ENCODE measurements around the gene FAR2.
"Not testable (repeated sequence)": the region's sequence is repeated elsewhere in the genome, so short reads cannot be mapped to it uniquely, and the experiment has no call there.

FAR2 gene

DNA sequence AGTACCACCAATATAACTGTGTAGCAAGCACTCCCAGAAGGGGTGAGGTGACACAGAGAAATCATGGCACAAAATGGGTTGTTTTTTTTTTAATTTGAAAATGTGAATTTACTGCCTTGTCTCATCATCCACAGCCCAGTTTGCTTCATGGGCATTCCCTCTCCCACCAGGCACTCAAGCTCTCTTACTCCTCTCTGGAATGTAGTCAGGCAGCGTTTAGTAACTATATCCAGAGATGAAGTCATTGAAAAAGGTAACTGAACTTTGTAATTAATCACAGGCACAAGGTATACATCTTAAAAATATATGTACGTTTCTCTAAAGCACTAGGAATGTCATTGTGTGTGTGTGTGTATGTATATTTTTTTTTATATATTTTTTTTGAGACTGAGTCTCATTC, 91.4 kb downstream of the FAR2 start:
- no peak for DNase-seq

GRCh38 chr12:29241821-29242591, 92.9 kb downstream of the FAR2 start:
- DNase-seq, result no peak

DNA sequence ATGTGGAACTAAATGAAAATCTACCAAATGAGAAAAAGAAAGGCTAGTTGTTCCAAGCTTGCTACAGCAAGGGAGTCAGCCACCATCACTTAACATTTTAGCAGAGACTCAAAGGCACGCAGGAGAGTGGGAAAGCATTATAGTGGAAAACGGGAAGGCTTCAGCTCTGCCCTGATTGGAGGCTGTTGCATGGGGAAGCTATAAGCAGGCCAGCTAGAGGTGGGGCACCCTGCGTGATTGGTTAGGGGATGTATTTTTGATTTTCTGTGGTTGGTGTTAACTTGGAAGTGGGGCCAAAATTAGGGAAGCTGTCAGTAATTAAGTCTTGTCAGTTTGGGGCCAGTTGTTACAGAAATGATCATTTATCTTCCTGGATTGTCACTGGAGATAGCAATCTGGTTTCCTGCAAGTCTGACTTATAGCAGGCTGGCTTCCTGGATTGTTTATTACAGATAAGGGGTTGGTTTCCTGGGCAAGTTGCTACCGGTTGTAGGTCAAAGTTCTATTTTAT, 93.9 kb downstream of the FAR2 start:
- no peak for DNase-seq

- no peak for DNase-seq
Measured at GRCh38 chr12:29244159-29244765, 95.2 kb downstream of the FAR2 start.

DNA sequence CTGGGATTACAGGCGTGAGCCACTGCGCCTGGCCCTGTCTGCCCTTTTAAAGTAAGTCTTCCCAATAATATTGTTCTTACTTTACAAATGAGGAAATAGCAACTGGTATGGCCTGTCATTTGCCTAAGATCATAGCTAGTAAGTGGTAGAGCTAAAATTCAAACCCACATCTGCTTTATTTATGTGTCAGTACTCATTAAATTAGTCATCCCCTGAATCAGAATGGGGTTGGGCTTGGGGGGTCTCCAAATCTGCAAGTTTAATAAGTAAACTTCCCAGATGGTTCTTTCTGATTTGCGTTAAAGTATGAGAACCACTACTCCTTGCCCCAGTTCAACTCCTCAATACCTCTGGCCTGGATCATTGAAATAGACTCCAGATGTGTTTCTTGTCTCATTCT, 96.2 kb downstream of the FAR2 start:
- no peak for DNase-seq

- DNase-seq, result no peak
Measured at GRCh38 chr12:29249930-29250329, 100.9 kb downstream of the FAR2 start.

- DNase-seq, result no peak
Measured at GRCh38 chr12:29253906-29254625, 105.0 kb downstream of the FAR2 start.

GRCh38 chr12:29255042-29255441, 106.0 kb downstream of the FAR2 start:
- DNase-seq, result no peak

DNA sequence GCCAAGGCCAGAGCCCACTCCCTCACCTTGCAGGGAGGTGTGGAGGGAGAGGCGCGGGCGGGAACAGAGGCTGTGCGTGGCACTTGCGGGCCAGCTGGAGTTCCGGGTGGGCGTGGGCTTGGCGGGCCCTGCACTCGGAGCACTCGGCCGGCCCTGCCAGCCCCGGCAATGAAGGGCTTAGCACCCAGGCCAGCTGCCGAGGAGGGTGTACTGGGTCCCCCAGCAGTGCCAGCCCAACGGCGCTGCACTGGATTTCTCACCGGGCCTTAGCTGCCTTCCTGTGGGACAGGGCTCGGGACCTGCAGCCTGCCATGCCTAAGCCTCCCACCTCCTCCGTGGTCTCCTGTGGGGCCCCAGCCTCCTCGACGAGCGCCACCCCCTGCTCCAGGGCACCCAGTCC, 107.5 kb downstream of the FAR2 start:
- DNase-seq, result no peak

- DNase-seq, result not testable (repeated sequence)
Measured at GRCh38 chr12:29257687-29258086, 108.6 kb downstream of the FAR2 start.

DNA sequence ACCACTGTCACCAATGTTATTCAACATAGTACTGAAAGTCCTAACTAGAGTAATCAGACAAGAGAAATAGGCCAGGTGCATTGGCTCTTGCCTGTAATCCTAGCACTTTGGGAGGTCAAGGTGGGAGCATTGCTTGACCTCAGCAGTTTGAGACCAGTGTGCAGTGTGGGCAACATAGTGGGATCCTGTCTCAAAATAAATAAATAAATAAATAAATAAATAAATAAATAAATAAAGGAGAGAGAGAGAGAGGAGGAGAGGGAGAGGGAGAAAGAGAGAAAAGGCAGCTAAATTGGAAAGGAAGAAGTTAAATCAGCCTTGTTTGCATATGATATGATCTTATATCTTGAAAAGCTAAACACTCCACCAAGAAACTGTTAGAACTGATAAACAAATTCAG, 115.3 kb downstream of the FAR2 start:
- DNase-seq, result no peak

DNA sequence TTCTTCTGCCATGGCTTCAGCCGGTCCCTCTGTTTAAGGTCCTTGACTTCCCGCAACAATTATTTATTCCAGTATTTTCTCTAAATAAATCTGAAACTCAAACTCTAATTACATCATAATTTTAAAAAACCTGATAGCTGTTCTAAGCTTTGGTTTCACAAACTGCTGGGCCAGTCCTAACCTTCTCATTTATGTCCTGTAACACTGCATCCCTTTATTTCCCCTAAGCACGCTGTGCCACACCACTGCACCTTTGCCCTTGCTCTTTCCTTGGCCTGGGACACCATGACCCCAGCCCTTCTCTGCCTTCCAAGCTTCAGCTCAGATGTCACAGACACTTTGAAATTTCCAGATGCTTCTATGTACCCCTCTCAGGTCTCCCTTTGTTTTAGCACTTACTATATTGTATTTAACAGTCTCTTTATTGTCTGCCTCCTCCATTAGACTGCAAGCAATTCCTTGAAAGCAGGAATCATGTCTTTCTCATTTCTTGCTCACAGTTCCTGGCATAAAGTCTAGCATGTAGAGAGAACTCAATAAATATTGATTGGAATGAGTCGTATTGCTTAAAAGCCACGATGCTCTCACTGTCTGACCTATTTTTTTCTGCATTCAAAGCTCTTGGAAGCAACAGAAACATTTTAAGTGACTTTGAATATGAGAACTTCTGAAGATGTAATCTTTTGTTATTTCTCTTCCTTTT, 120.8 kb downstream of the FAR2 start:
- DNase-seq, result no peak

DNA sequence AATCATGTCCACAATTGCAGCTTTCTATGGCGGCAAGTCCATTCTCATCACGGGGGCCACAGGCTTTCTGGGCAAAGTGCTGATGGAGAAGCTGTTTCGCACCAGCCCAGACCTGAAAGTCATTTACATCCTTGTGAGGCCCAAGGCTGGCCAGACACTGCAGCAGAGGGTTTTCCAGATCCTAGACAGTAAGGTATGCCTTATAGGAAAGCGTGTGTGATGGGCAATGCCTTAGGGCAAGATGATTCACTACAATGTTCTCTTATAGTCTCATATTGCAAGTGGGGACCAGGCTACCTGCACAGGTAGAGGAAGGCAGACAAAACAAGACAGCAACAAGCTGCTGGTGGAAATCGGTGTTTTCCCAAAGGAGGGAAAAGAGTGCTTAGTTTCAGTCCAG, 121.4 kb downstream of the FAR2 start:
- no peak for DNase-seq

- DNase-seq, result no peak
Measured at GRCh38 chr12:29273178-29273843, 124.2 kb downstream of the FAR2 start.

DNA sequence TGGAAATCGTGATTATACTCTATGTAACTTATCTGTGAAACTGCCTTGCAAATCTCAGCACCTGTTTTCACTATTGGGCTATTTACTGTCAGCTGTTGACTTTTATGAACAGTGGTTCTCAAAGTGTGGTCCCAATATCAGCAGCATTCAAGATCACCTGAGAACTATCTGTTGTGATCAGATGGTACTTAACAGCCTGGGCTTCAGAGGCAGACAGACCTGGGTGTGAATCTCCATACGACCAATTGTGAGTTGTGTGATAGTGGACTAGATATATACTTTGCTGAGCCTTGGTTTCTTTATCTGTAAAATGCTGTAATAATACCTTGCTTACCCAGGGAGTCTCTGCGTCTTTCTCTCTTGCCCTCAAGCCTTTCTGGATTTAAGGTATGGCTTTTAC, 126.8 kb downstream of the FAR2 start:
- no peak for DNase-seq

DNA sequence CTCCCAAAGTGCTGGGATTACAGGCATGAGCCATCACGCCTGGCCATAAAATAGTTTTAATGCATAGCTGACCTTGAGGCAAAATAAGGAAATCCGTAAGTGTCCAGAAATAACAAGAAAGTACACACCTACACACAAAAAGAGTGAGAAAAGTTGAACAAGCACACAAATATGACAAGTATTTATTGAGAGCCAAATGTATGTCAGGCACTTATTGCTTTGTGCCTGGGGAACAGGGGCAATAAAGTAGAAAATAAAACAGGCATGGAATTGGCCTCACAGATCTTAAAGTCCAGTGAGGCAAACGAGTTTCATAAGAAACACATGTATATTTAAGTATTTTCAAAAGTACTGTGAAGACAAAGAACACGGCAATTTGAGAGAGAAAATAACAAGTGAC, 128.2 kb downstream of the FAR2 start:
- no peak for DNase-seq

GRCh38 chr12:29278673-29279420, 129.8 kb downstream of the FAR2 start:
- no peak for DNase-seq

- DNase-seq, result no peak
Measured at GRCh38 chr12:29281371-29282005, 132.4 kb downstream of the FAR2 start.

DNA sequence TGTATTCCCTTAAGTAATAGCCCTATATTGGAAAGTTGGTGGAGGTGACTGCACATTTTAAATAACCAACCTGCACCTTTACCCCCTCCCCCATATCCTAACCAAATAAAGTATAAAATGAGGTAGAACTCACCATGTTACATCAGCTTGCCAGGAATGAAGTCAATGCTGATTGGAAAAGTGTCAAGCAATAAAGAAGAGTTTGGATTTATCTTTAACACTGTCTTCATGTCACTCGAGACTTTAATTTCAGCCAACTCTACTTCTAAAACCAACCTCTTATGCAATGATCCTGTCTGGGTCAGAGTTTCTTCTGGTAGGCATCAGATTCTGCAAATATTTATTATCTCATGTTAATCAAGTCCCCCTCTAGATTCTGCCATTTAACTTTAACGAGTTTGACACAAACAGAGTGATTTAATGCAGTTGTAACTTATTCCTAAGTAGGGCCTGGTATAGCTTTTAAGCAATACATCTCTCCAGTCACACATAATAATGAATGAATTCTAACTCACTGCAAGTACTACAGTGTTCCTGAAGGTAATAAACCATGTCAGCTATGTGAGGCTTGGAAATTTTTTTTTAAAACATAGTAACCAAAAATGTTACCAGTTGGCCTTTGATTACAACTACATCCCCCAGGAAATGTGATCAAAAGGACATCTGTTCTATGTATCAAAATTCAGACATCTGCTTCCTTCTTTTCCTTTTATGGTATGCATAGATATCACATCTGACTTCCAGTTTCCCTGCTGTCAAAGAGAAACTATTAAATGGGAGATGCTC, 133.1 kb downstream of the FAR2 start:
- no peak for DNase-seq

DNA sequence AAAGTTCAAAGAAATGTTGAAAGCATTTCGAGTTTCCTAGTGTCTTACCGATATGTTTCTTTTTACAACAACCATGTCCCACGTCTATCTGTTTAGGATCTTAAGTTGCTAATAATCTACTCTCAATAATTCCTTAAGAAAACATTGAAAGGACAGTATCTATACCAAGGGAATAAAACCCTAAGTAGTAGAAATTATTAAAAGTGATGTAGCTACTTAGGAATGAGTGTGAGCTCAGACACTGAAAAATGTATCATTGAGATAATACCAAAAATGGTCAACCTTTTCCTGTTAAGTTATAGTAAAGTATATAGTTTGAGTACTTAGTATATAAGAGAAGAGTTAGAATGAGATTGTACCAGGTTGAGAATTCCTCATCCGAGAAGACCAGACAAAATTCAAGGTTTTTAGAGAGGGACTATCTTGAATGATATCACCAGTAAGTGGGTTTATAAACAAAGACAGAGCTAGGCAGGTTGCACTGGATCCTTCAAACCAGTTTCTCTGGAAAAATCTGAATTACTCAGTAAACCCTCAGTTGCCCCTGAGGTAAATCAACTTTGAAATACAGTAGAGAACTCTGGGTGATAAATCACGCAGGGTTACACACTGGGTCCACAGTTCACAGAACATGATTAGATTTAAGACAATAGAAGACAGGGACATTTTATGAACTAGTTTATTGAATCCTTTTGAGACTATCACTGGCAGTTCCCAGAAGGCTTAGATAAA, 135.1 kb downstream of the FAR2 start:
- DNase-seq, result no peak

Data from stimulated activated naive CD4-positive, alpha-beta T cell (primary cell).